ENCODE measurements around the gene NMNAT3.

The NMNAT3 gene

GRCh38 chr3:139517321-139518065 is 160.3 kb downstream of the NMNAT3 start:
- no peak for DNase-seq

DNA sequence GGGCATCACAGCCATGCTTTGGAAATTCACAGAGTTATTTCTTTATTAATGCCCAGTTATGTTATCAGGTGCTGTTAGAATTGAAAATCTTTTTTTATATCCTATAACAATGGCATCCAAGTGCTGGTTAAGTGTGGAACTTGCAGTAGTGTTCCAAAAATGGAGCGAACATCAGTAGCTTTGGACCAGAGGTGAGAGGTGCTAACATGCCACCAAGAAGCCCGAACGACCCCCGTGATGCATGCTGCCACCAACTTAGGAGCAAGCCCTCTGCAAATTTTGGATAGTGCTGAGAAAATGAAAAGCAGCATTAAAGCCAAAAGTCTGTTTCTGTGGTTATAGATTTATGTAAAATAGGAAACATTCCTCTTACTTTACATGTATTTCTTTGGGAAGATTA is 163.0 kb downstream of the NMNAT3 start:
- DNase-seq: no peak
